Psoas muscle (tissue), 8 donors: ENCODE data around the gene GSTA5. TPM values are rescaled to one million over a fixed set of nuclear protein-coding genes. Genes with fewer than 3 reads are reported as not detected.
"Not testable (repeated sequence)": the region's sequence is repeated elsewhere in the genome, so short reads cannot be mapped to it uniquely, and the experiment has no call there.

ENCODE experiments used
- ATAC-seq, 4 donors: fragments of 200-7000 bp; cut with Tn5 transposase; one replicate each; pipeline ENCODE4 v1.9.1; 2020; ENCODE audit warnings: moderate library complexity in 3 of 4, mild to moderate bottlenecking in 2 of 4
- DNase-seq, 2 donors: peaks; one replicate each; pipeline ENCODE4 v3.0.0-alpha.2; 2020
- H3K27ac ChIP-seq: fragments of 200-600 bp; one replicate; pipeline ENCODE4 v1.8.0; 2022
- H3K27me3 ChIP-seq, 3 donors: fragments of 200-600 bp in 1 of 3; one replicate each; pipeline versions ENCODE4 v1.6.1 to v1.8.0; 2013 to 2022; ENCODE audit warnings: low read length in 2 of 3, mild to moderate bottlenecking in 2 of 3, moderate library complexity in 1 of 3; ENCODE audit not compliant: insufficient read depth in 3 of 3
- H3K36me3 ChIP-seq, 2 donors: fragments of 200-600 bp in 1 of 2; one replicate each; pipeline versions ENCODE4 v1.6.1 to v1.8.0; 2013 to 2022; ENCODE audit warnings: low read depth in 1 of 2, mild to moderate bottlenecking in 1 of 2, moderate library complexity in 1 of 2; ENCODE audit not compliant: insufficient read depth in 1 of 2
- H3K4me1 ChIP-seq: fragments of 200-600 bp; one replicate; pipeline ENCODE4 v1.8.0; 2022
- H3K4me3 ChIP-seq: fragments of 200-600 bp; one replicate; pipeline ENCODE4 v1.8.0; 2022; ENCODE audit warnings: mild to moderate bottlenecking
- H3K9me3 ChIP-seq: fragments of 200-600 bp; one replicate; pipeline ENCODE4 v1.8.0; 2022
- WGBS, 3 donors: extraction: QIAGEN DNeasy Blood & Tissue Kit; methylation state at CpG; one replicate each; pipeline versions ENCODE4 v1.1.6 to v1.1.7; 2013; 5-methylcytosine and 5-hydroxymethylcytosine counted together
- intact Hi-C, 2 donors: fragments of 100-400 bp; cut with DNase I; formaldehyde crosslinking; loops; one replicate each; pipeline versions ENCODE4 v1.11.0 to v1.14.2; 2022
- polyA plus RNA-seq, 3 donors: library from polyadenylated mRNA; stranded (reverse); fragments of 200-250 nt; gene quantifications; one replicate each; pipeline ENCODE4 v1.2.3, GENCODE V29; 2013
- total RNA-seq, 4 donors: library from RNA; stranded (reverse); fragmentation: NEBNext Ultra II Directional in 2 of 4; extraction: Animal tissue kit (Norgen Biotek cat#: 25700) in 2 of 4; gene quantifications; one replicate each; pipeline versions ENCODE4 v1.2.1 to v1.2.4, GENCODE V29; 2021 to 2023
- TF ChIP-seq, protein P1 (sequence below): fragments of 200-600 bp; IDR thresholded peaks from one replicate; pipeline ENCODE4 v1.8.0; 2022; ENCODE audit warnings: antibody characterized with exemption
- donor health status: healthy with polysubstance abuse.
- donor health status: DM: no; HTN: no; CAD: no; lungs with moderate emphysema.
- donor health status: Bipolar disorder and iron deficiency.
- donor health status: healthy.
- donor health status: DM: yes; HTN: yes; CAD: no.
- donor health status: DM: no; HTN: no; CAD: no.
- donor health status: DM: no; HTN: no; CAD: no.
- donor health status: DM: yes; HTN: yes; CAD: no.

Gene GSTA5
- total and polyA plus RNA-seq, 7 donors, result not detected

- H3K4me3 ChIP-seq, result no peak overlapping the region
- no peak overlapping the region for H3K27ac ChIP-seq
- intact Hi-C loops, result no loop called here
- no peak for ATAC-seq
- TF ChIP-seq, protein P1, sequence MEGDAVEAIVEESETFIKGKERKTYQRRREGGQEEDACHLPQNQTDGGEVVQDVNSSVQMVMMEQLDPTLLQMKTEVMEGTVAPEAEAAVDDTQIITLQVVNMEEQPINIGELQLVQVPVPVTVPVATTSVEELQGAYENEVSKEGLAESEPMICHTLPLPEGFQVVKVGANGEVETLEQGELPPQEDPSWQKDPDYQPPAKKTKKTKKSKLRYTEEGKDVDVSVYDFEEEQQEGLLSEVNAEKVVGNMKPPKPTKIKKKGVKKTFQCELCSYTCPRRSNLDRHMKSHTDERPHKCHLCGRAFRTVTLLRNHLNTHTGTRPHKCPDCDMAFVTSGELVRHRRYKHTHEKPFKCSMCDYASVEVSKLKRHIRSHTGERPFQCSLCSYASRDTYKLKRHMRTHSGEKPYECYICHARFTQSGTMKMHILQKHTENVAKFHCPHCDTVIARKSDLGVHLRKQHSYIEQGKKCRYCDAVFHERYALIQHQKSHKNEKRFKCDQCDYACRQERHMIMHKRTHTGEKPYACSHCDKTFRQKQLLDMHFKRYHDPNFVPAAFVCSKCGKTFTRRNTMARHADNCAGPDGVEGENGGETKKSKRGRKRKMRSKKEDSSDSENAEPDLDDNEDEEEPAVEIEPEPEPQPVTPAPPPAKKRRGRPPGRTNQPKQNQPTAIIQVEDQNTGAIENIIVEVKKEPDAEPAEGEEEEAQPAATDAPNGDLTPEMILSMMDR, result no peak
- H3K4me1 ChIP-seq, result no peaks in the 10 kb centered on the region
- H3K9me3 ChIP-seq, result no peaks in the 10 kb centered on the region
- no peak for DNase-seq
- no peaks in the 10 kb centered on the region for H3K27me3 ChIP-seq
- H3K36me3 ChIP-seq, result no peaks in the 10 kb centered on the region
- 50 to 54% (median 51%) methylated on average over 3 of the region's 3 CpGs for WGBS, 3 donors
These were observed 52.7 kb downstream of the GSTA5 start for GRCh38 chr6:52787917-52788316.

- no peaks in the 10 kb centered on the region for H3K4me1 ChIP-seq
- H3K4me3 ChIP-seq, result no peak overlapping the region
- H3K9me3 ChIP-seq, result no peaks in the 10 kb centered on the region
- no peaks in the 10 kb centered on the region for H3K36me3 ChIP-seq
- intact Hi-C loops, result no loop called here
- TF ChIP-seq, protein P1, result no peak
- H3K27ac ChIP-seq, result no peak overlapping the region
- ATAC-seq (no peak), DNase-seq (no peak)
- no peaks in the 10 kb centered on the region for H3K27me3 ChIP-seq
- 86 to 87% (median 86%) methylated on average over 18 to 24 of the region's 24 CpGs for WGBS, 3 donors
These were observed 54.2 kb downstream of the GSTA5 start for GRCh38 chr6:52786249-52786956.

DNA sequence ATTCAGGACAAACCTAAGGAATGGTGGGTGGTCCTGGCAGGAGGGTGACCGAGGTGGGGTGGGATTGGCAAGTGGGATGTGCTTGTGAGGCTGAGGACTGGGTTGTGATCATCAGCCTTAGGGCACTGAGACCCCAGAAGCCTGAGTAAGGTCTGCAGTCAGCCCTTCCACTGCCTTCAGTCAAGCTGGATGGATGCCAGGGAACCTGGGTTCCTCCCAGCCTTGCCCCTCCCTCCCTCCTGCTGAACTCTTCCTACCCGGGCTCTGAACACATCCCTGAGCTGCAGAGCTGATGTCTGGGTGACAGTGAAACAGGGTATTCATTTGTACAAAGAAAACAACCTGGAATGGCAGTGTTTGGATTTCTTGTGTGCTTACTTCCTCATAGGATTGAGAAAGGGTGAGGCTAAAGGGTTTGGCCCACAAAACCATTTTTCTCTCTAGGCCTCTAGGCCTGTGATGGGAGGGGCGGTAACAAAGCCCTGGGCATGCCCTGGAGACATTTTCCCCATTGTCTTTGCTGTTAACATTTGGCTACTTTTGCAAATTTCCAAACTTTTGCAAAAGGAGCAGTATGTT, 57.8 kb downstream of the GSTA5 start:
- 26 to 39% (median 31%) methylated on average over 2 to 3 of the region's 3 CpGs for WGBS, 3 donors
- not testable (repeated sequence) for DNase-seq

DNA sequence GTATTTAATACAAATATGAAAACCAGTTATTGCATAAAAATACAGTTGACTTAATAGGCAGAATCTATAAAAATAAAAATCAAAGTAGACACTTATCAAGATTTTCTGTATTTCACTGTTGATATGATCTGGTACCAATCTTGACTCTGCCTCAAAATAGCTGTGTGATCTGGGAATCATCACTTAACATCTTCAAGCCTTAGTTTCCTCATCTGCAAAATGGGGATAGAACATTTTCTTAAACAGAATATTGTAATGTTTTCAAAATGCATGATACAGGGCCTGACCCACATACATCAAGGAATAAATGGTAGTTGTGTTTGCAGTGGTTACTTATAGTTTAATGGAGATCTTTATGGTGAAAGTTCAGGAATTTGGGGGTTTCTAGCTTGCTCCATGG, 58.4 kb downstream of the GSTA5 start:
- H3K27ac ChIP-seq, ATAC-seq, intact Hi-C loops, H3K4me1 ChIP-seq, H3K36me3 ChIP-seq, H3K9me3 ChIP-seq, DNase-seq, H3K27me3 ChIP-seq, H3K4me3 ChIP-seq: not testable (repeated sequence)

More for the DNA sequence above, 57.8 kb downstream of the GSTA5 start:
- H3K4me3 ChIP-seq, H3K9me3 ChIP-seq, ATAC-seq, H3K27me3 ChIP-seq, intact Hi-C loops, H3K27ac ChIP-seq, H3K4me1 ChIP-seq, H3K36me3 ChIP-seq: not testable (repeated sequence)

Other genes starting within 250 kb of the GSTA5 start
- gene TMEM14A, start 169.7 kb downstream of the GSTA5 start, total RNA-seq, result 1 to 10 TPM; 1.2 to 3.4 (median 1.5) TPM
- gene TMEM14A, start 169.7 kb downstream of the GSTA5 start, polyA plus RNA-seq, result 1 to 10 TPM; 2.7 to 3.5 (median 3.5) TPM
- not detected for gene GSTA2, start 77.3 kb downstream of the GSTA5 start, total RNA-seq
- under 1 TPM in 1 of 3 donors, not detected in 2; 0.04 TPM for gene GSTA2, start 77.3 kb downstream of the GSTA5 start, polyA plus RNA-seq
- gene GSTA1, start 37.0 kb downstream of the GSTA5 start, total RNA-seq, result 1 to 10 TPM in 1 of 4 donors, under 1 TPM in 1, not detected in 2; 0.39 to 1.6 TPM
- under 1 TPM in 2 of 3 donors, not detected in 1; 0.10 to 0.35 TPM for gene GSTA1, start 37.0 kb downstream of the GSTA5 start, polyA plus RNA-seq
- not detected for gene GSTA3, start 68.9 kb upstream of the GSTA5 start, total RNA-seq
- not detected for gene GSTA3, start 68.9 kb upstream of the GSTA5 start, polyA plus RNA-seq
- 10 to 100 TPM; 11.2 to 16.9 (median 13.4) TPM for gene GSTA4, start 154.5 kb upstream of the GSTA5 start, total RNA-seq
- gene GSTA4, start 154.5 kb upstream of the GSTA5 start, polyA plus RNA-seq, result 10 to 100 TPM in 2 of 3 donors, 1 to 10 TPM in 1; 4.8 to 20.1 (median 10.2) TPM
- gene CILK1, start 221.0 kb upstream of the GSTA5 start, total RNA-seq, result 1 to 10 TPM; 3.0 to 4.3 (median 3.6) TPM
- gene CILK1, start 221.0 kb upstream of the GSTA5 start, polyA plus RNA-seq, result 1 to 10 TPM in 2 of 3 donors, under 1 TPM in 1; 0.49 to 5.5 (median 2.1) TPM
- gene FBXO9, start 224.6 kb upstream of the GSTA5 start, total RNA-seq, result 10 to 100 TPM; 34.6 to 74.2 (median 46.0) TPM
- 10 to 100 TPM; 23.2 to 49.8 (median 29.8) TPM for gene FBXO9, start 224.6 kb upstream of the GSTA5 start, polyA plus RNA-seq